ENCODE data around the gene PCNT.
"Not testable (repeated sequence)": the region's sequence is repeated elsewhere in the genome, so short reads cannot be mapped to it uniquely, and the experiment has no call there.

PCNT gene

GRCh38 chr21:46424621-46425020, 100.7 kb downstream of the PCNT start:
- H3K4me3 ChIP-seq (ENCODE audit: low read depth, low read length): no peak overlapping the region

GRCh38 chr21:46425041-46425440, 101.1 kb downstream of the PCNT start:
- H3K4me3 ChIP-seq (ENCODE audit: low read depth, low read length): no peak overlapping the region

- H3K4me3 ChIP-seq (ENCODE audit: low read depth, low read length): no peak overlapping the region
Measured at GRCh38 chr21:46425571-46425970, 101.6 kb downstream of the PCNT start.

GRCh38 chr21:46426313-46427046, 102.5 kb downstream of the PCNT start:
- H3K4me3 ChIP-seq (ENCODE audit: low read depth, low read length): no peak overlapping the region

- no peak overlapping the region for H3K4me3 ChIP-seq (ENCODE audit: low read depth, low read length)
Measured at GRCh38 chr21:46427516-46427915, 103.6 kb downstream of the PCNT start.

- no peak overlapping the region for H3K4me3 ChIP-seq (ENCODE audit: low read depth, low read length)
Measured at GRCh38 chr21:46428286-46428685, 104.3 kb downstream of the PCNT start.

GRCh38 chr21:46428987-46429710, 105.2 kb downstream of the PCNT start:
- no peak overlapping the region for H3K4me3 ChIP-seq (ENCODE audit: low read depth, low read length)

- no peak overlapping the region for H3K4me3 ChIP-seq (ENCODE audit: low read depth, low read length)
Measured at GRCh38 chr21:46429754-46430681, 106.1 kb downstream of the PCNT start.

- H3K4me3 ChIP-seq (ENCODE audit: low read depth, low read length): no peak overlapping the region
Measured at GRCh38 chr21:46431448-46431847, 107.5 kb downstream of the PCNT start.

- H3K4me3 ChIP-seq (ENCODE audit: low read depth, low read length): no peak overlapping the region
Measured at GRCh38 chr21:46431884-46432488, 108.0 kb downstream of the PCNT start.

GRCh38 chr21:46433116-46433515, 109.2 kb downstream of the PCNT start:
- not testable (repeated sequence) for H3K4me3 ChIP-seq (ENCODE audit: low read depth, low read length)

- no peak overlapping the region for H3K4me3 ChIP-seq (ENCODE audit: low read depth, low read length)
Measured at GRCh38 chr21:46434322-46434958, 110.5 kb downstream of the PCNT start.

- no peak overlapping the region for H3K4me3 ChIP-seq (ENCODE audit: low read depth, low read length)
Measured at GRCh38 chr21:46435786-46436227, 111.9 kb downstream of the PCNT start.

GRCh38 chr21:46436621-46437020, 112.7 kb downstream of the PCNT start:
- no peak overlapping the region for H3K4me3 ChIP-seq (ENCODE audit: low read depth, low read length)

GRCh38 chr21:46437096-46437498, 113.1 kb downstream of the PCNT start:
- no peak overlapping the region for H3K4me3 ChIP-seq (ENCODE audit: low read depth, low read length)

GRCh38 chr21:46437511-46437910, 113.6 kb downstream of the PCNT start:
- H3K4me3 ChIP-seq (ENCODE audit: low read depth, low read length): no peak overlapping the region

GRCh38 chr21:46438241-46438640, 114.3 kb downstream of the PCNT start:
- no peak overlapping the region for H3K4me3 ChIP-seq (ENCODE audit: low read depth, low read length)

- H3K4me3 ChIP-seq (ENCODE audit: low read depth, low read length): no peak overlapping the region
Measured at GRCh38 chr21:46439906-46440305, 116.0 kb downstream of the PCNT start.

- H3K4me3 ChIP-seq (ENCODE audit: low read depth, low read length): no peak overlapping the region
Measured at GRCh38 chr21:46441331-46441730, 117.4 kb downstream of the PCNT start.

- H3K4me3 ChIP-seq (ENCODE audit: low read depth, low read length): no peak overlapping the region
Measured at GRCh38 chr21:46441961-46442498, 118.1 kb downstream of the PCNT start.
